Glutamatergic neuron (in vitro differentiated cells): Measurements from ENCODE around the gene KAT6B. TPM values are rescaled to one million over a fixed set of nuclear protein-coding genes. Genes with fewer than 3 reads are reported as not detected.

Source experiments
- DNase-seq: peaks from one replicate; pipeline ENCODE4 v3.0.0; 2022
- H3K27ac Mint-ChIP-seq: one replicate; pipeline ENCODE4 v1.8.0; 2020; ENCODE audit warnings: mild to moderate bottlenecking, mixed read lengths, inconsistent platforms; ENCODE audit not compliant: unreplicated experiment
- H3K27me3 Mint-ChIP-seq: one replicate; pipeline ENCODE4 v1.8.0; 2020; ENCODE audit warnings: mild to moderate bottlenecking, moderate library complexity, mixed read lengths, inconsistent platforms; ENCODE audit not compliant: unreplicated experiment
- H3K36me3 Mint-ChIP-seq: one replicate; pipeline ENCODE4 v1.8.0; 2020; ENCODE audit warnings: mild to moderate bottlenecking, mixed read lengths, inconsistent platforms; ENCODE audit not compliant: unreplicated experiment
- H3K4me1 Mint-ChIP-seq: one replicate; pipeline ENCODE4 v1.8.0; 2020; ENCODE audit warnings: mild to moderate bottlenecking, low read depth, mixed read lengths, inconsistent platforms; ENCODE audit not compliant: unreplicated experiment
- H3K4me3 Mint-ChIP-seq: one replicate; pipeline ENCODE4 v1.8.0; 2020; ENCODE audit warnings: mild to moderate bottlenecking, mixed read lengths, inconsistent platforms; ENCODE audit not compliant: unreplicated experiment
- H3K9me3 Mint-ChIP-seq: one replicate; pipeline ENCODE4 v1.8.0; 2020; ENCODE audit warnings: mild to moderate bottlenecking, moderate library complexity, mixed read lengths, inconsistent platforms; ENCODE audit not compliant: unreplicated experiment
- total RNA-seq: library from RNA; stranded (reverse); fragmentation: NEBNext Ultra II Directional; extraction: Animal tissue kit (Norgen Biotek cat#: 25700); gene quantifications from one replicate; pipeline ENCODE4 v1.2.1, GENCODE V29; 2021; ENCODE audit not compliant: unreplicated experiment
- TF ChIP-seq, protein P1 (sequence below): fragments of 200-600 bp; sonication (generic); IDR thresholded peaks from one replicate; pipeline ENCODE4 v1.5.0; 2021; ENCODE audit not compliant: partially characterized antibody, unreplicated experiment

The KAT6B gene
- total RNA-seq, 1 donor from 2014 or later: 75.3 TPM

DNA sequence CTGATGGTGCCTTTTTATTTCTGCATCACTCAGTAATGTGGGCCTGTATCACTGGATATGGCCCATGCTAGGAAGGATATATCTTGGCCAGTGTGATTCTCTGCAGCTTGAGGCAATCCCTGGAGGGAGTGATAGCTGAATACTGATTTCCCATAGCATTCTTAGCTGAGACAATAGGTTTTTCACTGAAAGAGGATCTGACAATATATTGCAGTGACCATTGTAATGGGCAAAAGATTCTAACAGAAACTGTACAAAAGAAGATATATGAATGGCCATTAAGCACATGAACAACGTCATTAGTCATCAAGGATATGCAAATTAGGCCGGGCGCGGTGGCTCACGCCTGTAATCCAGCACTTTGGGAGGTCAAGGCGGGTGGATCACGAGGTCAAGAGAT is 117.8 kb downstream of the KAT6B start:
- DNase-seq: no peak
- Mint-ChIP-seq H3K4me3 (no peak overlapping the region), H3K27me3 (no peaks in the 10 kb centered on the region), H3K27ac (no peak overlapping the region), H3K9me3 (peaks cover 6% of the 10 kb centered on the region), H3K36me3 (no peaks in the 10 kb centered on the region), H3K4me1 (peaks cover 40% of the 10 kb centered on the region)
- TF ChIP-seq, protein P1, sequence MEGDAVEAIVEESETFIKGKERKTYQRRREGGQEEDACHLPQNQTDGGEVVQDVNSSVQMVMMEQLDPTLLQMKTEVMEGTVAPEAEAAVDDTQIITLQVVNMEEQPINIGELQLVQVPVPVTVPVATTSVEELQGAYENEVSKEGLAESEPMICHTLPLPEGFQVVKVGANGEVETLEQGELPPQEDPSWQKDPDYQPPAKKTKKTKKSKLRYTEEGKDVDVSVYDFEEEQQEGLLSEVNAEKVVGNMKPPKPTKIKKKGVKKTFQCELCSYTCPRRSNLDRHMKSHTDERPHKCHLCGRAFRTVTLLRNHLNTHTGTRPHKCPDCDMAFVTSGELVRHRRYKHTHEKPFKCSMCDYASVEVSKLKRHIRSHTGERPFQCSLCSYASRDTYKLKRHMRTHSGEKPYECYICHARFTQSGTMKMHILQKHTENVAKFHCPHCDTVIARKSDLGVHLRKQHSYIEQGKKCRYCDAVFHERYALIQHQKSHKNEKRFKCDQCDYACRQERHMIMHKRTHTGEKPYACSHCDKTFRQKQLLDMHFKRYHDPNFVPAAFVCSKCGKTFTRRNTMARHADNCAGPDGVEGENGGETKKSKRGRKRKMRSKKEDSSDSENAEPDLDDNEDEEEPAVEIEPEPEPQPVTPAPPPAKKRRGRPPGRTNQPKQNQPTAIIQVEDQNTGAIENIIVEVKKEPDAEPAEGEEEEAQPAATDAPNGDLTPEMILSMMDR: no peak

DNA sequence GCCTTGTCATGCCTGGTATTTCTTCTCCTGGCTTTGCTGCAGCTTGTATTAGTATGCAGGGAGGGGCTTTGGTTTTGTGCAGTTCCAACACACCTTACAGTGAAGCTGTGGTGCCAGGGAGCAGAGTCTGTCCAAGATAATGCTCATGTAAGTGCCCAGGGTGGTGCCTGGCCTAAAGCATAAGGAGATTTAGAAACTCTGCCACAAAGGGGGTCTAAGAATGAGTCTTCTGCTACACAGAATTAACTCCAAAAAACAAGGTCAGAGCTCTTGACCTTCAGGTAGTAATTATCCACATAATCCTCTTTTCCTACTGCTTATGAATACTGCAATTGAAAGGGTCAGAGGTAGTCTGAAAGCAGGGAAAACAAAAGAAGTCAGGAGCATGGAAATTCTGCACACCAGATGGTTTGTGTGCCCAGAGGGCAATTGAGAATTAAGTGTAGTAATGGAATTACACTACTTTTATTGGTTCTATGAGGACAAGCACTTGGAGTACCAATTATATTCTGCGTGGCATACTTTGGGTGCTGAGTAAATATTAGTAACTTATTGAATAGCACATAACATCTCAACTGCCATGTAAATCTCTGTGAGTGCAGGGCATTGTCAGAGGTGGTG is 121.5 kb downstream of the KAT6B start:
- DNase-seq: no peak
- Mint-ChIP-seq H3K36me3 (no peaks in the 10 kb centered on the region), H3K9me3 (peaks cover 6% of the 10 kb centered on the region), H3K27ac (peak overlapping the region; percentile 40), H3K4me3 (no peak overlapping the region), H3K27me3 (no peaks in the 10 kb centered on the region), H3K4me1 (peaks cover 33% of the 10 kb centered on the region)
- TF ChIP-seq, protein P1: no peak

DNA sequence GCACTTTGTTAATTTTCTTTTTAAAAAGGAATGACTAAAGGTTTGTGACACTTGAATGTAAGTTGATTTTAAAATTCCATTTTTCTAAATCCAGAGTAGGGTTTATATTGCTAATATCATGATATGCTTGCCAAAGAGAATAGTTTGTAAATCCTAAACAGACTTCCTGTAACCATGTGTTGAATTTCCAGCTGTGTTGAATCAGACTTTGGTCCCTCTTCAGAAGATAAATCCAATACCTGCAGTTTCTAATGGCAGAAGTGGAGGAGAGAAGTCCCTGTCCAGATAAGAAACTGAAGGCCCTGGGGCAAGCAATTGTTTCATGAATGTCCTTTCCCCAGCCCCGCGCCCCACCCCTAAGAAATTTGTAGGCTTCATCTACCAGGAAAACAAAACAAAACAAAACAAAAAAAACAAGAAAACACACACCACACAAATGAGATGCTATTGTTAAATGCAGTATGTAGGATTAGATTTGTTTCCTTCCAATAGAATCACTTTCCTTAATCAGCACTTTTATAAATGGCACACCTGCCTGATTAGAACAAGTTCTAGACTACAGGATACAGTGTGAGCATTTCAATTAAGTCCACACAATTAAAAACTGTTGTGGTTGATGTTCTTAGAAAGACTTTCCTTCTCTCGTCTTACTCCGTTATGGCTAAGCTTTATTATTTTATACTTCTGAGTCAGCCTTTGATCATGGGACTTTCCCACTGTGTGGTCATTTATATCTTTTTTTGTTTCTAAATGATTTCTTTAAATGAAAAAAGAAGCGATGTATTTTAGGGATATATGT is 122.8 kb downstream of the KAT6B start:
- no peaks in the 10 kb centered on the region for H3K27me3 Mint-ChIP-seq
- no peak for DNase-seq
- H3K36me3 Mint-ChIP-seq: no peaks in the 10 kb centered on the region
- peaks cover 31% of the 10 kb centered on the region for H3K4me1 Mint-ChIP-seq
- H3K27ac Mint-ChIP-seq: no peak overlapping the region
- no peak overlapping the region for H3K4me3 Mint-ChIP-seq
- H3K9me3 Mint-ChIP-seq: peaks cover 5% of the 10 kb centered on the region
- TF ChIP-seq, protein P1: no peak

DNA sequence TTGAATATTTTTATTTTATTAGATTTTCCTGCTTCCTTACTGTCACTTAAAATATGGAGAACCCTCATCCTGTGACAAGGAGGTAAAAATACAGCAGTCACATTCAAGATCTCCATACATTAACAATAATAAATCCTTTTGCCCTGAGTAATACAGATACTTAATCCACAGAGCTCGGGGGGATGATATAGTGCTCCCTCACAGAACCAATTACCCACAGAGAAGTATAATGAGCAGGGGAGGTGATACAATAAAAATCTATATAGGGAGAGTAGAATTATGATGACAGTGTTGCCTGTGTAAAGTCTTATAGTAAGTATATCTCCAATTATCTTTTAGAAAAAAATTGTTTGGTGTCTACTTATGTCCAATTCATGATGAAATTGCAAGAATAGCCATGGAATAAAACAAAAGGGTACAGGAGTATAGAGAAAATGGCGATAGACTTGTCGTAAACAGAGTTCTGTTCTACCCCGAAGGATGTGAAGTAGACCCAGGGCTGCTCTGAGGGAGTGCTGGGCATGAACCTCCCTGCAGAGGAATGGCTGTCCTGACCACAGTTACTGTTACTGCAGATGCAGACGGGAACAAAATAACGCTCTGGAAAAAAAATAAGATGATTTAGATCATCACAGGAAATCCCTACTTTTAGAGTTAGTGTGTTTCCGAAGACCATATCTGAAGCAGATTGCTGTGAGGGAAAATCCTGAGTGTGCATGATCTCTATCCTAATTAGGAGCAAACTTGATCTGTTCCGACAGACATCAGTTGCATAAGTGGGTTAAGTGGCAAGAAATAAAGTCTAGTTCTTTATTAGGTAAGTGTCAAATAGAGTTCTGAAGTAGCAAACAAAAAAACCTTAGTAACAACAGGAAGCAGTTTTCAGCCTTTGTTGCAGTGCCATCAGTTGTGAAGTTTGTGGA is 123.7 kb downstream of the KAT6B start:
- Mint-ChIP-seq H3K27ac (no peak overlapping the region), H3K27me3 (no peaks in the 10 kb centered on the region), H3K36me3 (no peaks in the 10 kb centered on the region), H3K9me3 (peaks cover 5% of the 10 kb centered on the region), H3K4me1 (peaks cover 28% of the 10 kb centered on the region), H3K4me3 (no peak overlapping the region)
- TF ChIP-seq, protein P1: no peak
- DNase-seq: no peak
